Gastroesophageal sphincter (tissue), 4 donors: ENCODE results near the gene RUSF1. TPM values are rescaled to one million over a fixed set of nuclear protein-coding genes. Genes with fewer than 3 reads are reported as not detected.
"Not testable (repeated sequence)": the region's sequence is repeated elsewhere in the genome, so short reads cannot be mapped to it uniquely, and the experiment has no call there.

Experiments
- ATAC-seq: fragments of 150-250 bp; one replicate; pipeline ENCODE4 v1.9.1; 2016; ENCODE audit warnings: mild to moderate bottlenecking, moderate library complexity
- H3K27ac ChIP-seq, 4 donors: fragments of 200-600 bp; sonication (generic) in 3 of 4; 1 replicate in 3 of 4; 2 replicates in 1 of 4; pipeline ENCODE4 v1.5.1; 2016 to 2019
- H3K27me3 ChIP-seq: fragments of 200-600 bp; sonication (generic); one replicate; pipeline ENCODE4 v1.5.1; 2019
- H3K36me3 ChIP-seq, 2 donors: fragments of 200-600 bp; sonication (generic); one replicate each; pipeline ENCODE4 v1.5.1; 2019; ENCODE audit warnings: control low read depth in 1 of 2
- H3K4me1 ChIP-seq, 3 donors: fragments of 200-600 bp; sonication (generic); 1 replicate in 2 of 3; 2 replicates in 1 of 3; pipeline ENCODE4 v1.5.1; 2016 to 2019; ENCODE audit warnings: control low read depth in 2 of 3
- H3K4me3 ChIP-seq, 2 donors: fragments of 200-600 bp; sonication (generic); one replicate each; pipeline ENCODE4 v1.5.1; 2019; ENCODE audit warnings: mild to moderate bottlenecking in 1 of 2, moderate library complexity in 1 of 2
- H3K9me3 ChIP-seq, 3 donors: fragments of 200-600 bp; sonication (generic); one replicate each; pipeline ENCODE4 v1.5.1; 2017 to 2019; ENCODE audit warnings: control low read depth in 2 of 3
- CTCF ChIP-seq, 4 experiments: fragments of 200-600 bp in 2 of 4; fragments of 450-650 bp in 2 of 4; sonication (generic) in 1 of 4; IDR thresholded peaks; one replicate each; pipeline ENCODE4 v1.5.1; 2017 to 2019; ENCODE audit warnings: antibody characterized with exemption in 4 of 4, mild to moderate bottlenecking in 2 of 4, moderate library complexity in 2 of 4
- EP300 ChIP-seq: sonication (generic); formaldehyde crosslinking; IDR thresholded peaks from one replicate; pipeline ENCODE4 v1.6.1; 2017; ENCODE audit warnings: antibody characterized with exemption, mild to moderate bottlenecking
- POLR2A ChIP-seq, 2 donors: fragments of 450-650 bp; IDR thresholded peaks; one replicate each; pipeline ENCODE4 v1.6.1; 2017; ENCODE audit warnings: antibody characterized with exemption in 2 of 2, mild to moderate bottlenecking in 2 of 2, moderate library complexity in 1 of 2
- POLR2AphosphoS5 ChIP-seq: sonication (generic); formaldehyde crosslinking; IDR thresholded peaks from one replicate; pipeline ENCODE4 v1.6.1; 2017; ENCODE audit warnings: antibody characterized with exemption
- WGBS, 2 donors: methylation state at CpG; one replicate each; pipeline ENCODE4 v1.1.5; 2018; ENCODE audit warnings: low coverage in 1 of 2; 5-methylcytosine and 5-hydroxymethylcytosine counted together
- total RNA-seq, 4 donors: library from RNA; depleted of rRNA; stranded (reverse); fragments of >200 nt; gene quantifications; one replicate each; pipeline ENCODE4 v1.1.0, GENCODE V29; 2016

RUSF1 gene
- total RNA-seq, 4 donors from 2014 or later = 31.4 to 49.7 (median 43.3) TPM

- H3K27ac ChIP-seq = peak overlapping the region; percentile 95 to 97 (median 96)
- H3K27me3 ChIP-seq = no peaks in the 10 kb centered on the region
- H3K9me3 ChIP-seq = no peaks in the 10 kb centered on the region
- 9 to 10% methylated on average over 4 to 6 of the region's 6 CpGs for WGBS, 2 donors
- peaks cover 0 to 19% of the 10 kb centered on the region in 2 donors for H3K36me3 ChIP-seq
- TF ChIP-seq CTCF (IDR thresholded peaks at IDR 0.05) (no peak), POLR2A (IDR thresholded peaks at IDR 0.05) (no peak), EP300 (no peak), POLR2AphosphoS5 (no peak)
- H3K4me3 ChIP-seq = peak overlapping the region; percentile 97 to 98
- ATAC-seq = peak; percentile 14
- H3K4me1 ChIP-seq = peaks cover 8 to 52% (median 19%) of the 10 kb centered on the region in 3 donors
These were observed 560 bp upstream of the RUSF1 start for GRCh38 chr16:31508706-31509195.

GRCh38 chr16:31507617-31507928 lies 618 bp downstream of the RUSF1 start:
- WGBS, 2 donors = 0% methylated on average over 1 of the region's 12 CpGs; no CpG with 5 or more reads in 1 of the 2 donors
- H3K4me1 ChIP-seq = peaks cover 8 to 59% (median 19%) of the 10 kb centered on the region in 3 donors
- TF ChIP-seq POLR2A (IDR thresholded peaks at IDR 0.05) (no peak), CTCF (IDR thresholded peaks at IDR 0.05) (no peak), EP300 (no peak), POLR2AphosphoS5 (no peak)
- ATAC-seq = no peak
- H3K27ac ChIP-seq = peak overlapping the region; percentile 95 to 97 (median 96)
- peak overlapping the region; percentile 97 to 98 for H3K4me3 ChIP-seq
- no peaks in the 10 kb centered on the region for H3K27me3 ChIP-seq
- H3K36me3 ChIP-seq = peaks cover 0 to 19% of the 10 kb centered on the region in 2 donors
- no peaks in the 10 kb centered on the region for H3K9me3 ChIP-seq

- WGBS, 2 donors = 67 to 71% methylated on average over 3 of the region's 4 CpGs
- TF ChIP-seq EP300 (no peak), POLR2AphosphoS5 (no peak), POLR2A (IDR thresholded peaks at IDR 0.05) (no peak)
- Histone ChIP-seq H3K4me1 (peaks cover 8 to 61% (median 19%) of the 10 kb centered on the region in 3 donors), H3K27ac (no peak overlapping the region), H3K4me3 (no peak overlapping the region), H3K27me3 (no peaks in the 10 kb centered on the region), H3K9me3 (no peaks in the 10 kb centered on the region), H3K36me3 (peaks cover 0 to 20% of the 10 kb centered on the region in 2 donors)
- no peak for ATAC-seq
These were observed 2.7 kb downstream of the RUSF1 start for GRCh38 chr16:31505483-31505882.

- TF ChIP-seq POLR2A (IDR thresholded peaks at IDR 0.05) (no peak), POLR2AphosphoS5 (no peak), EP300 (no peak)
- peaks cover 4 to 48% (median 14%) of the 10 kb centered on the region in 3 donors for H3K4me1 ChIP-seq
- ATAC-seq = no peak
- WGBS, 2 donors = 42 to 48% methylated on average over 3 to 6 of the region's 8 CpGs
- no peak overlapping the region for H3K27ac ChIP-seq
- H3K36me3 ChIP-seq = peaks cover 0 to 33% of the 10 kb centered on the region in 2 donors
- H3K27me3 ChIP-seq = no peaks in the 10 kb centered on the region
- no peaks in the 10 kb centered on the region for H3K9me3 ChIP-seq
- no peak overlapping the region for H3K4me3 ChIP-seq
These were observed 4.0 kb downstream of the RUSF1 start for GRCh38 chr16:31504159-31504558.

- H3K27me3 ChIP-seq, H3K27ac ChIP-seq, H3K9me3 ChIP-seq, H3K4me3 ChIP-seq, ATAC-seq: not testable (repeated sequence)
- peaks cover 4 to 43% (median 12%) of the 10 kb centered on the region in 3 donors for H3K4me1 ChIP-seq
- peaks cover 0 to 39% of the 10 kb centered on the region in 2 donors for H3K36me3 ChIP-seq
- 89 to 91% methylated on average over 6 to 7 of the region's 8 CpGs for WGBS, 2 donors
These were observed 4.6 kb downstream of the RUSF1 start for GRCh38 chr16:31503555-31503954.

GRCh38 chr16:31502981-31503380 lies 5.2 kb downstream of the RUSF1 start:
- no peak overlapping the region for H3K27ac ChIP-seq
- no peak for TF ChIP-seq CTCF (IDR thresholded peaks at IDR 0.05)
- no peak for TF ChIP-seq POLR2AphosphoS5
- TF ChIP-seq POLR2A (IDR thresholded peaks at IDR 0.05) = no peak
- TF ChIP-seq EP300 = no peak
- no peak for ATAC-seq

More at GRCh38 chr16:31502981-31503380, 5.2 kb downstream of the RUSF1 start:
- Histone ChIP-seq H3K4me3 (no peak overlapping the region), H3K27me3 (no peaks in the 10 kb centered on the region), H3K9me3 (no peaks in the 10 kb centered on the region), H3K36me3 (peaks cover 0 to 45% of the 10 kb centered on the region in 2 donors), H3K4me1 (peaks cover 4 to 43% (median 12%) of the 10 kb centered on the region in 3 donors)
